ENCODE results near the gene SYS1. TPM values are rescaled to one million over a fixed set of nuclear protein-coding genes. Genes with fewer than 3 reads are reported as not detected.

Gene SYS1
- total and polyA plus RNA-seq, 8 donors, result 9.6 to 19.0 (median 15.8) TPM

GRCh38 chr20:45394221-45395113, 31.5 kb downstream of the SYS1 start:
- Histone ChIP-seq H3K9me3 (no peaks in the 10 kb centered on the region), H3K36me3 (no peaks in the 10 kb centered on the region), H3K27ac (no peak overlapping the region), H3K4me3 (no peak overlapping the region), H3K4me1 (no peaks in the 10 kb centered on the region), H3K27me3 (no peaks in the 10 kb centered on the region)
- 77 to 79% methylated on average over 21 of the region's 21 CpGs for WGBS, 2 donors
- TF ChIP-seq CTCF (IDR thresholded peaks at IDR 0.05), result no peak
- intact Hi-C loops (cut with DNase I), result no loop called here
- FAIRE-seq (no peak), ATAC-seq (no peak), DNase-seq (peak in 1 of 6 donors; percentile 42)

- Histone ChIP-seq H3K4me3 (no peak overlapping the region), H3K36me3 (no peaks in the 10 kb centered on the region), H3K9me3 (no peaks in the 10 kb centered on the region), H3K27ac (no peak overlapping the region), H3K27me3 (no peaks in the 10 kb centered on the region), H3K4me1 (no peaks in the 10 kb centered on the region)
- DNase-seq (no peak), ATAC-seq (no peak), FAIRE-seq (no peak)
- TF ChIP-seq CTCF (IDR thresholded peaks at IDR 0.05), result no peak
- 79 to 83% methylated on average over 7 of the region's 7 CpGs for WGBS, 2 donors
- intact Hi-C loops (cut with DNase I), result no loop called here
Measured at GRCh38 chr20:45395114-45395415, 32.1 kb downstream of the SYS1 start.

GRCh38 chr20:45399018-45399417, 36.1 kb downstream of the SYS1 start:
- intact Hi-C loops (cut with DNase I), result no loop called here
- no peak for ATAC-seq
- H3K27ac ChIP-seq, result no peak overlapping the region
- WGBS, 2 donors, result 97 to 98% methylated on average over 1 of the region's 1 CpG
- H3K27me3 ChIP-seq, result no peaks in the 10 kb centered on the region
- no peak for TF ChIP-seq CTCF (IDR thresholded peaks at IDR 0.05)
- H3K9me3 ChIP-seq, result no peaks in the 10 kb centered on the region
- DNase-seq, result no peak
- no peak overlapping the region for H3K4me3 ChIP-seq
- FAIRE-seq, result no peak
- no peaks in the 10 kb centered on the region for H3K4me1 ChIP-seq
- no peaks in the 10 kb centered on the region for H3K36me3 ChIP-seq

GRCh38 chr20:45400346-45401031, 37.5 kb downstream of the SYS1 start:
- H3K27ac ChIP-seq, result no peak overlapping the region
- intact Hi-C loops (cut with DNase I), result no loop called here
- TF ChIP-seq CTCF (IDR thresholded peaks at IDR 0.05), result no peak
- FAIRE-seq, result no peak
- no peak overlapping the region for H3K4me3 ChIP-seq
- ATAC-seq, result no peak
- 94 to 95% methylated on average over 6 of the region's 6 CpGs for WGBS, 2 donors
- H3K27me3 ChIP-seq, result no peaks in the 10 kb centered on the region
- H3K36me3 ChIP-seq, result no peaks in the 10 kb centered on the region
- H3K9me3 ChIP-seq, result no peaks in the 10 kb centered on the region
- no peak for DNase-seq
- H3K4me1 ChIP-seq, result no peaks in the 10 kb centered on the region

GRCh38 chr20:45402946-45403345, 40.0 kb downstream of the SYS1 start:
- 96 to 100% methylated on average over 1 of the region's 1 CpG for WGBS, 2 donors
- FAIRE-seq, result no peak

More at GRCh38 chr20:45402946-45403345, 40.0 kb downstream of the SYS1 start:
- H3K36me3 ChIP-seq, result no peaks in the 10 kb centered on the region
- ATAC-seq (no peak), DNase-seq (no peak)
- no peak overlapping the region for H3K27ac ChIP-seq
- H3K4me1 ChIP-seq, result peaks cover 0 to 3% (median 0%) of the 10 kb centered on the region in 3 donors
- H3K27me3 ChIP-seq, result no peaks in the 10 kb centered on the region
- H3K9me3 ChIP-seq, result no peaks in the 10 kb centered on the region
- no peak for TF ChIP-seq CTCF (IDR thresholded peaks at IDR 0.05)
- H3K4me3 ChIP-seq, result no peak overlapping the region
- intact Hi-C loops (cut with DNase I), result no loop called here
